Activated naive CD4-positive, alpha-beta T cell treated with anti-CD3 and anti-CD28 coated beads, Interleukin-2, amount 50 U/mL, for 16 hours (primary cell): Measurements from ENCODE around the gene NFATC2.

Source experiments
- DNase-seq: peaks from one replicate; pipeline ENCODE4 v3.0.0-alpha.2; 2020

The NFATC2 gene

DNA sequence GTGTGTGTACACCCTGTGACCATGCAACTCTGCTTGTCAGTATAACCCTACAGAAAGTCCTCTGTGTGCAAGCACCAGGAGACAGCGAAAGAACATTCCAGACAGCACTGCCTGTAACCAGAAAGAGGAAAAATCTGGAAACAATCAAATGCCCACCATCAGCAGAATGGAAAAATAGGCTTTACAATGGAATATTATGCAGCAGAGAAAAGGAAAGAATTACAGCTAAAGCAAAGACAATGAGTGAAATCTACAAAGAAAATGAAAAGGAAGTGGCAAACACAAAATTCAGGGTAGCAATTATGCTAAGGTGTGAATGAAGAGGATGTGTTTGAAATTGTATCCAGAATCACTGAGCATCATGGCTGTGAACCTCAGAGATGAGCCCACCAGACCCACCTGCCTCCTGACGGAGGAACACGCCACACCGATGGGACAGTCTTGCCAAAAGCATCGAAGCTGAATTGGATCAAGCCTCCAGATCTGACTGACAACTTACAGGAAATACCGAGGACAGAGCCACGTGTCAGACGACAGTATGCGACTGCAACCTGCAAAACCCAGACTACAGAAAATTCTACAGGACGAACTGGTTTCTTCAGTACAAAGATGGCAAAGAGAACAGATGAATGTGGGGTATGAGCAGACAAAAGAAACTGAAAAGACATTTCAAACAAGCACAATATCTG lies 133.2 kb downstream of the NFATC2 start:
- DNase-seq: no peak

DNA sequence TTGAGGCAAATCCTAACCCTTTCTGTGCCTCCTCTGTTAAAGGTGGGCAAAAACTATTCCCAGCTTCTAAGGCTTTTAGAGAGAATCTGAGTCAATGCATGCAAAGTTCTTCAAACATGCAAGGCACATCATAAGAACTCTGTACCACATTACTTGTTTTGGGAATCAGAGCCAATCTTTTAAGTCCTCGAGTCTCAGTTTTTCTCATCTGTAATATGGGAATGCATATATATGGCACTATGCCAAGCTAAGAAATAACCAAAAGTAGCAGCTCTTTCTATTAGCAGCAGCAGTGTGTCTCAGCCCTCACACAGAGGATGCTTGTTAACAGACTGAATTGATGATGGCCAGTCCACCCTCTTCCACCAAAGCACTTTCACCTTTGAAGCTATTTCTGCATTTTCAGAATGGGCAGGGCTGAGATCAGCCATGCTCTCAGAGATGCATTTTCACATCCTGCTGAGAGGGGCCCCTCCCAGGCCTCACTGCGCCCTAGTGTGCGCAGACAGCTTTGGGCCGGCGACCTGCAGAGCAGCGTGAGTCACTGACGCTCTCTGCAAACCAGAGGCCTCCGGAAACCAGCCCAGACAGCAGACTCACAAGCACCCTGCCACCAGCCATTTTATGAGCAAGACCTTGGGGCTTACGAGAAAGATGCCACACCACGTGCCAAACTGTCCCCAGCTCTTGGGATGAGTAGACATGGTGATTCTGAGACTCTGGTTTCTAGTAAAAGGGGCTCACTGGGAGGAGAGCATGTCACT lies 138.0 kb downstream of the NFATC2 start:
- DNase-seq: peak; percentile 63

DNA sequence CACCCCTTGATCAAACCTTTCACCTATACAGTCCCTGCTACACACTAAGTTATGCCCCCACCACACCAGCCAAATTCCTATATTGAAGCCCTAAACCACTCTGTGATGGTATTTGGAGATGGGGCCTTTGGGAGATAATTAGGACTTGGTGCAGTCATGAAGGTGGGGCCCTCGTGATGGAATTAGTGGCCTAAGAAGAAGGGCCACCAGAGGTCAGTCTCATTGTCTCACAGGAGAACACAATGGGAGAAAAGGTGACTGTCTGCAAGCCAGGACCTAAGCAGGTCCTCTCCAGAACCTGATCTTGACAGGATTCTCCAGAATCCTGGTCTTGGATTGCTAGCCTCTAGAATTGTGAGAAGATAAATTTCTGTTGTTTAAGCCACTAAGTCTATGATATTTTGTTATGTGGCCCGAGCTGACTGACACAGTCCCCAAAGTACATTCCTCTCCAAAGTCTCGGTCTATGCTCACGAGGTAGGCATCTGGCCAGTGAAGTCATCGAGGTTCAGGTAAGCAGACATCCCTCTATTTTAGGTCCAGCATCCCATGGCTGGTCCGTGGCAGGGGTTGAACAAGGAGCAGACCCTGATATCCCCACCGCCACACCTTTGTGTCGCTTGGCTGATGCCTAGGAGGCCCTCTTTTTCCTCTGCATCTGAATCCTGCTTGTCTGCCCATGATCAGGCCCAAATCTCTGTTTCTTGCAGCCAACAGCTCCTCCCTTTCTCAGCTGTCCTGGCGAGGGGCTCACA lies 138.9 kb downstream of the NFATC2 start:
- no peak for DNase-seq

DNA sequence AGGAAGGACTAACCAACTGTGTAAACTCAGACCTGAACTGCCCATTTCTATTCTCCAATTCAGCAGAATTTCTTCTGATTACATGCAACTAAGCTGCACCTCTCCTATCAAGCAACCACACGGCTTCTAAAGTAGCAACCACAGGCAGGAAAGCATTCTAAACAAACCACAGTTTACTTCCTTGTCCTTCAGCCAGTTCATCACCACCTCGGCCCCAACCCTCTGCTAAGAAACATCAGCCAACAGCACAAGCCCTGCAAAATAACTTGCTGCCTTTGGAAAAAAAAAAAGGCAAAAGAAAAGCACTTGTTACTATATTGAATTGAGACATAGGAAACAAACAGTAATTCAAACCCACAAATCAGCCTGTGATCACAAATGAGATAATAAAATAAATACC lies 140.3 kb downstream of the NFATC2 start:
- DNase-seq: no peak

DNA sequence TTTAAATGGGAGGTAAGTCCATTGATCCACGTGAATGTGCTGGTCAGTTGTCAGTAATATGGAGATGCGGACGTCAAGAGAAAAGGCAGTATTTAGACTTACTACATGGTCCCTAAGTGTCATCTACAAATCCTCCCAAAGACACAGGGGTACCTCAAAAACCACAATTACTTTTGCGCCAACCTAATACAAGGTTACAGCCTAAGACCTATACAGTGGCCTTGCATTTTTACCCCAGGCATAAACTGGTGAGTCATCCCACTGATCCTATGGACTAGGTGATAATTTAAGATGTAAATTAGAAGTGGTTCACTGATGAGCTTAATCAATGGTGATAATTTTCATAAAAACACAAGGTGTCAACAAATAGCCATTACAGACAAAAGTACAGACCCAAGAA lies 141.0 kb downstream of the NFATC2 start:
- DNase-seq: no peak

DNA sequence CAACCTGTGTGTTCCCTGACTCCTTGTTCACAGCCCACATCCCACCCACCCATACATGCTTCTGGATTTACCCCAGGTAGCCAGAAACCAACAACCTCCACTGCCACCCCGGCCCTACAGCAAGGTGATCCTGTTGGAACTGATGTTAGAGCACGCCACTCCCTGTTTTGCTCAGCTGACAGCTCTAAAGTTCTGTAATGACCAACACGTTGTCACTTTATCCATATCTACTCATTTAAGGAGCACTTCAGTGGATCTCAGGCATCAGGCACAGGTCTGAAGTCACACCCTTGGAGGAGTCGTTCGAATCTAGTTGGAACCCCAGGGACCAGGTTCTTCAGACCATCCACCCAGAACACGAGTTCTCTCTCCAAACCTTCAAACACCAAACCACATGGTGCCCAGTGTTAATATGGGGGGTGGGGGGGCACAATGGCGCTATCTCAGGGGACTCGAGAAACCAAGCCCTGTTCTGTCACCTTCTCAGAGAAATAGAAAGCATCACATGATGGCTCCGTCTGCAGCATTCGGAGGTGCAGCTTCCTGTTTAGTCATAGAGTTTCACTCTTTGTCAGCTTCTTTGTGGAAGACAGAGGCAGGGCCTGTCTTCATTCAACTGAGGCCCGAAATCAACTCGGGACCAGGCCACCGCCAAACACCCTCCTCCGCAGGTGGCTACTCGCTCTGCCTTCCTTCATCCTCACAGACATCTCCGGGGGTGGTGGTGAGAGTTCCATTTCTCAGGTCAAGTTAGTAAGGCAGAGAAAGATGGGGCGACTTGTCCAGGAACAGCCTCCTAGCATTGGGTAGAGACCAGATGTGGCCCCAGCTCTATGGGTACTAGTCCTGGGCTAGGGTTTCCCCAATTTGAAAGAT lies 142.2 kb downstream of the NFATC2 start:
- DNase-seq: peak; percentile 61

DNA sequence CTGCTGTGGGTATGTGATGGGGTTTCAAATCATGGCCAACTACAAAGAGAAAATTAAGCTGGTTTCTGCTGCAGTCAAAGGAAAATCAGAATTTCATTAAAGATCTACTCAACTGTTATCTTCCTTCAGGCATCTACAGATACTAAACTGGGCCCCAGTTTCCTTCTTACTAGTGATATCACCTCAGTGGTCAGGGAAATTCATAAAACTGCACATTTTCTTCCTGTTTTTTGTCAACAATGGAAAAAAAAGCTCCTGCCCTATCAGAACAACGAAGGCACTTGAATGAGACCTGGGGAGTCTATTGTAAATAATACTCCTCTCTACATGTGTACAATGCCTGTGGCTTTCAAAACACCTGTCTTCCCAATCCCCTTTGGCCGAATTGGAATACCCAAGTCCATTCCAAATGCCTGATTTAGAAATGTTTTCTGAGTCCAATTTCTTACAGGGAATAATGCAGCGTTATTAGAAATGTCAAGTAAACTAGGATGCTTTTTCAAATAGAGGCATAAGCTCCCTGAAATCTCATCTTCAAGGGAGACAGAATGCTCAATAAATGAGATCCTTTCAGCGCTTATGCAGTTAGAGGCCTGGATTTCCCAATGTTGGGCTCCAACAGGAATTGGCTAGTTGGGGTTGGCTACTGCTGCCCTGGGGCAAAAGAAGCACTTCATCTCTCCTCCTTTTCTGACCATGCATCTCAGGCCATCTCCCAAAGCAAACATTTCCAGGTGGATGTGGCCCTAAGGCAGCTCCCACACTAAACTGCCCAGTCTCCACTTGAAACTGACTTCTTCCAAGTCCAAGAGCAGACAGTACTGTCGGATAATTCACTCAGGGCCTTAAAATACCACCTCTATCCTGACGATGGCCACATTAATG lies 143.3 kb downstream of the NFATC2 start:
- DNase-seq: no peak

DNA sequence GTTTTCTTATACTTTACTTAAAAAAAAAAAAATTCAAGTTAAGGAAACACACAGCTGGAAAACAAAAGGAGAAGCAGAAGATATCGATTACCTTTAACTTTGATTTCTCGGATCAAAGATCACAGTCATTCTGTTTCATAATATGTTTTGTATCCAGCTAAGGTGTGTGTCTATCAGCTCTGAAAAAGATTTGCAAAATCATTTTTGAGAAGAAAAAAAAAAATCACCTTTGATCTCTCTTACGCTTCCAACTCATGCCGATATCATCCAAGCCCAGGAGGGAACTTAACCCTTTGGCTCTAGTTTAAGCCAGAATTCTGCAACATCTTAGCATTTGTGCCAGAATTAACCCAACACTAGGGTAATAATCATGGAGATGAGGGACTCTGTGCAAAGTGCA lies 144.0 kb downstream of the NFATC2 start:
- no peak for DNase-seq

DNA sequence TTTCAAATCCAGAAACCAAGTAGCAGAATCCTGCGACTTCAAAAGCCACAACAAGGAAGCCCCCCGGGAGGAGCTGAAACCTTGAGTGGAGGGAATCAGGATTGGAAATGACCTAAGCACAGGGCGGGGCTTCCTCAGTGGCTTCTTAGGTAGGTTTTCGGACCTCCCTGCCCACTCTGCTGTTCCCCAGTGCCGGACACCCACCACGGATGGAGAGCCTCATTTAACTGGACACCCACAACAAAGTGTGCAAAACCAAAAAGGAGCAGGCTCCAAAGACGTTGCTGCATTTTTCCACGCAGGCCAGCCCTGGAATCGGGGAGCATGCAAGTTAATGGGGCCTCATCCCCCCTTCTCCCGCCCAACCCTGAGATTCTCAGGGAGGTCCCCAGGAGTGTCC lies 144.4 kb downstream of the NFATC2 start:
- no peak for DNase-seq

DNA sequence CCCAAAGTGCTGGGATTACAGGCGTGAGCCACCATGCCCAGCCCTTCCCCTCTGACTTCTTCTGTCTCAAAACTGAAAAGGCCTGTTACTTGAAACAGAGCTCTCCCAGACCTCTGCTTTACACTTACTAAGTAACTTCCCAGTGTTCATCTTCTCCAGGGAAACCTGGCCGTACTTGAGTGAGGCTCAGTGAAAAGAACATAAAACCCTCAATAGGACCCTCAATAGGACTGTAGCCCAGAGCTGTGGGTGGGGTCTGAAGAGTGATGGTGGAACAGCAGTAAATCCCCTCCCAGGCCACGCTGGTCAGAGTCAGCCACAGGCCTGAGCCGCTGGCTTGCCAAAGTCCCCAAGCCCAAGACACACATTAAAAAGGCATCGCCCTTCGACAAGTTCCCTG lies 145.4 kb downstream of the NFATC2 start:
- no peak for DNase-seq

DNA sequence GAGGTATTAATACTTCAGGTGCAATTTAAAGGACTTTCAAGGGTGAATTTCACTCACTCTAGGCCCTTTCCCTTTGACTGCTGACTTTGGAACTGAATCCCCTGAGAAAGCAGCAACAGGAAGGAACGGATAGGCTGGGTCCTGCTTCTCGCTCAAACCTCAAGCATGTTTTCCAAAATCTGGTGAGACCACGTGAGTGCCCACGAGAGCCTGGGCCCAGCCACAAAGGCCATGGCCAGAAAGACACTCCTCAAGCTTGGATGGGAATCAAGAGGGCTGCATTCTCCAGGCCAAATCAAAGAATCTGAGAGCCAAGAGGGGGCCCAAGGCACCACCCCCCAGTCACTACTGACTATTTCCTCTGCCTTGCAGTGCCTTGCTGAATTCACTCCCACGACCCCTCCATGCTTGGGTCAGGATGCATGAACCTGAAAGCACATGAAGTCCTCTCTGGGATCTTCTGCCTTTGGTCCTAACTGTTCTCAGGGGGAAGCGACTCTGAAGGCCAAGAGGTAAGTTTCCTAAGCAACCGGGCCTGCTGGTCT lies 146.1 kb downstream of the NFATC2 start:
- DNase-seq: no peak

DNA sequence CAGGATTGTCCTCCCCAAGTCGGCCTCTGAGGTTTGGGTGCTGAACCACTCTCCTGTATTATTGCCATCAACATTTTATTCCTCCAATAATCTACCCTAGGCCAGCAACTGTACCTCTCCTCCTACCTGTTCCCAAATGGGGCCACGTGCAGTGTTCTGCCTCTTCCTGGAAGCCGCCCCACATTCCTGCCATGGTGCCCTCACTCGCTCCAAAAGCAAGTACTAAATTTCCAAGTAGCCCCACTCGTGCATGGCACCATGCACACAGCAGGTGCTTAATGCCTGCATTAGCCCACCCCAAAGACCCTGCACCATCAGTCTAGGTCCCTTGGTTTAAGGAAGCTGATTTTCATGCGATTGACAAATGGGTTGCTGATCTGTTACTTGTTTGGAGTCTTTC lies 147.8 kb downstream of the NFATC2 start:
- DNase-seq: no peak

DNA sequence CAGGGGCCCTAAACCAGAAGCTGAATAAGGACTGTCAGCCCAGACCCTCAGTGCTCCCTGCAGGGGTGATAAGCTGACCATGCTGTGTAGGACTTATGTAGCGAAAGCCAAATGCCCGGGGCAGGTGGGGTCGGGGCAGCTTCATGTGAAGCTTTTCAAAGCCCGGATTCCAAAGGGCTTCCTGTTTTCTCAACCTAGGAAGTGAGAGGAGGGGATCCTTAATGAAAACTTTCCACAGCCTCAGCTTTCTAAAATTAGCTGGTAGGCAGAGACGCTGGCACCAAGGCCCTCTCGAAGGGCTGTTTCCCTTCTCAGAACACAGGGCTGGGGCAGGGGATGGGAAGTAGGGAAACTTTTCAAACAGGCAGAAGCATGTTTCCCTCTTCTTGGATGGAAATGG lies 148.9 kb downstream of the NFATC2 start:
- no peak for DNase-seq

DNA sequence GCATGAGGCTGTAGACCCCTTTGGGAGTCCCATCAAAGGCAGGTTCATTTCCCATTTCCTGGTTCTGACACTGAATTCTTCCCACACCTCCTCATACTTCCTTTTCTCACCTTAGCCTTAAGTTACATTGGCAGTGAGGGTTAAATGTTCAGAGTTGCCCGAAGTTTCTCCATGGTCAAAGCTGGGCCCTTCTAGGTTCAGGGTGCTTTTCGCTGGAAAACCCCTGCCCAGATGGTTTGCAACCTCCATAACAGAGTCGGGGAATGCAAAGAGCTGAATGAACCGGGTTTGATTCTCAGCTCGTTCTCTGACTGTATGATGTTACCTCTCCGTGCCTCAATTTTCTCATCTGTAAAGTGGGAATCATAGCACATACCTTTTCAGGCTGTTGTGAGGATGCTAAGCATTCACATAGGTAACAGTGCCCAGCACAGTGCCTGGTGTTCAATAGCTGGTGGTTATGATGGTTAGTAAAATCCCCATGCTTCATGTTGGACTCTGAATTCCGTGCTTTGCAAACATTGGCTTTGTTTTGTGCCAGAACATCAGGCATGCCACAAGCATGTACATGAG lies 149.8 kb downstream of the NFATC2 start:
- DNase-seq: no peak

DNA sequence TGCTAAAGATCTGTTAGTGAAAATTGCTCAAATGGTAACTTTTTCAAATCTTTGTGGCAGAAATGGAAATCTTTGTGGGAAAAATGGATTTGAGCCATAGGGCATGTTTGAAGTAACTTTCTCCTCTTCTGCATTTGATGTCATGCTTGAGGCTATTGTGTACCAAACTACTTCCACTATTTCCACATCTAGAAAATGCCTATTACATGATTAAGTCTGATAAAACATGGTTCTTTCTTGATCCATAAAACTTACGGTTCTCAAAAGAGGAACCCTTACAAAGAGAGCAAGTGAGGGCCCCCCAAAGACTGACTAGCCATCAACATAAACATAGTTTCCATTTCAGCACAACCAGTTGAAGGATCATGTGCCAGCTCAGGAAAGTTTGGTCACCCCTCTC lies 150.6 kb downstream of the NFATC2 start:
- no peak for DNase-seq

DNA sequence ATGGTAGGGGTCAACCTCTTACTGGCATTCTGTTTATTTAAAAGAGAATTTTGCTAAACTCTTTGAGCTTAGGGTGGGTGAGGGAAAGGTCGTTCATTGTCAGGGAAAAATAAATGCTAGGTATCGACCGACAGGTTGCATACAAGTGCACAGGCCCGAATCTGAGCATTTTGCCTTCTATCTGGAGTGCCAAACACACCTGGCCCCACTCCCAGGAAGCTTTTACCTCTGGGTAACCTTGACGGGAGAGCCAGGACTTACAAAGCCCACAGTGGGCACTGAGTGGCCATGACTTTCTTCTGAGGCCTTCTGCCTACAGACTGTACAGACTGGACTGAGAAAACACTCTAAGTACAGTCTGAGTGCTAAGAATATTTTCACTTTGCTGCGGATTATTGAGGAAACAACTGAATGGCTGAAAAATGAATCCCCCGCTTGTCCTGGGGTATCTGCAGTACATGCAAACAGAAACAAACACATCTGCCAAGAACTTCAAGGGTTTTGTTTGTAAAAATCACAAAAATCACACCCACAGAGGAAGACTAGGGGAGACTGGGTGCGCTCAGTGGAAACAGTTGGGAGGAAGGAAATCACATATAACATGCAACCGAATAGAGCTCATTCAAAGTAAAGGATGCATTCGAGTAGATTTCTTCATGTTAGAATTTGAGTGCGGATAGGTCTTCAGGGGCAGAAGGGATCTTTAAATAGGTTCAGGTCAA lies 152.8 kb downstream of the NFATC2 start:
- no peak for DNase-seq

DNA sequence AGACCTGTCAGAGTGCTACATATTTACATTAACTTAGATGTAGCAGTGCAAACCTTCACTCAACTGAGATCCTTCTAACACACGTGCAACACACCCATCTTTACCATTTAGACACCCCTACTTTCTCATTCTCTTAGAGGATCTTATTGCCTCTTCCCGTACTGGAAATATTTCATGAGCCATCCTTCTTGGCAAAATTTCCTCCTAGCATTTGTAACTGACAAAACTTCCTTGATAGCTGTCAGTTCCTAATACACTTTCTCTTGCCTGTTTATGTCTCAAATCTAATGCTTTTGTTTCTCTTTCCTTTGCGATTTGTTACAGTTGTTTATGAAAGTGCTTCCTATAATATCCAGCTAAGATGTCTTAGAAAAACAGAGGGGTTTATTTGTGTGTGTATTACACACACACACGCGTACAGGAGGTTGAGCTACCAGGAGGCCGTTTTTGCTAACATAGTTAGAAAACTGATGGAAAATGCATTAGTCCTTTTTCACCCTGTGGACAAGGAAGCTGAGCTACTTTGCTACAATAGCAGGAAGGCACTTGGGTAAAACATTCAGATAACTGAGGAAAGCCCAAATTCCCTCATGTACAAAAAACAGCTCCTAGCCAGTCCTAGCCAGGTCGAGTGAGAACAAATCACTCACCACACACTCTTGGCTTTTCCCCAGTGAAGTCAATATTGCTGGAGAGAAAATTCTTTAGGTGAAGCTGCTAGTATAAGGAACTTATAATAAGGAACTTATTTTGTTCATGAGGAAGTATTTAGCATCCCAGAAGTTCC lies 153.6 kb downstream of the NFATC2 start:
- no peak for DNase-seq

DNA sequence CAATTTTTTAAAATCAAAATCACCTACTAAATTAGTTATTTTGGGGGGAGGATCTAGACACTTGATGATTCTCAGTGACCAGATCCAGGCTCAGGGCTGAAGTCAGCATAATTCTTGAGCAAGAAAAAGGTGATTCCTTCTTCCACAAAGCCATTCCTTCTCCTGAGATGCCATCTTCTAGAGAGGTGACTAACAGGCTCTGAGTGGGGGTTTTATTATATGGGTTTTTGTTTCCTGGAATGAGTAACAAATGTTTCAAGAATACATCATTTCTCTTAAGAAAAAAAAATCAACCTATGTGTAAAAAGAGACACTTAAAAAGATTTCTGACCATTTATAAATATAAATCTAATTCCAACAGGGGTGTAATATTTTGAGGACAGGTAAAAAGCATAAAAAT lies 154.3 kb downstream of the NFATC2 start:
- DNase-seq: no peak

DNA sequence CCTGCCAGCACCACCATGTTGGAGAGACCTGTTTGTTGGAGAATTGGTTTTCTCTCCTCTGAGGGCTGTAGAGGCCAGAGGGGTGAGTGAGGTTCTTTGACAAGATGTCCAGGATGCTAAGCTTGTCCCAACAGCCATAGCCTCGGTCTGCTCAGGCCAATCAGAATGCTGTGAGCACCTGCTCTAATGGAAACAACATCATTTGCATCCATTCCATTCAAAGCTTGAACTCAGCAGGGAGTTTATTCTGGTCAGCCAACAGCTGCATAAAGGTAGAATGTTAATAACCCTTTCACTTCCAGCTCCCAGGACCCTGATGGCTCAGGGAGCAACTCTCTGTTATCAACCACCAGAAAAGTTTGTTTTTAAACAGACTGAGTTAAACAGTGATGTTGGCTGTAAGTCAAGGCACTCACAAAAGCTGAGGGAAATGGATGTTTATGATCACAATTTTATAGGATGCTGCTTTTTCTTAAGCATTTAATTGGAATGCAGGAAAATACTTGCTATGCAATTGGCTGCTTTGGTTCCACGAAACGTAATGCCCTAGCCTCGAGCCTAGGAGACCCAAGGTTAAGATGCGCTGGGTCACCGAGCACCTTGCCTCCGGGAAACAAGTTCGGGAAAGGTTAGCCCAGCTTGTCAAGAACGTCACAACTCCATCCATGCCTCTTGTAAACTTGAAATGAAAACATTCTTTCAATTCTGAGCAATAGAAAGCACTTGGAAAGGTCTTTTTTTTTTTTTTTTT lies 155.2 kb downstream of the NFATC2 start:
- DNase-seq: no peak
